HG03571 (cell line): ENCODE measurements around the gene CMTM4.
"Not testable (repeated sequence)": the region's sequence is repeated elsewhere in the genome, so short reads cannot be mapped to it uniquely, and the experiment has no call there.

ENCODE experiments used
- ATAC-seq: cut with Tn5 transposase; IDR thresholded peaks from one replicate; pipeline ENCODE4 v1.9.1; 2021; ENCODE audit not compliant: unreplicated experiment

CMTM4 gene

GRCh38 chr16:66676599-66676998, 19.9 kb downstream of the CMTM4 start:
- ATAC-seq: no peak

- ATAC-seq: no peak
Observed at GRCh38 chr16:66673691-66674090, 22.9 kb downstream of the CMTM4 start.

- ATAC-seq: no peak
Observed at GRCh38 chr16:66670691-66671388, 25.7 kb downstream of the CMTM4 start.

- ATAC-seq: no peak
Observed at GRCh38 chr16:66668777-66669444, 27.6 kb downstream of the CMTM4 start.

- no peak for ATAC-seq
Observed at GRCh38 chr16:66667944-66668343, 28.6 kb downstream of the CMTM4 start.

- ATAC-seq: no peak
Observed at GRCh38 chr16:66662445-66663194, 33.9 kb downstream of the CMTM4 start.

GRCh38 chr16:66661671-66662346, 34.7 kb downstream of the CMTM4 start:
- ATAC-seq: not testable (repeated sequence)

- no peak for ATAC-seq
Observed at GRCh38 chr16:66661210-66661560, 35.4 kb downstream of the CMTM4 start.

- ATAC-seq: no peak
Observed at GRCh38 chr16:66660422-66661209, 35.9 kb downstream of the CMTM4 start.

- no peak for ATAC-seq
Observed at GRCh38 chr16:66658860-66659190, 37.7 kb downstream of the CMTM4 start.

GRCh38 chr16:66658143-66658859, 38.2 kb downstream of the CMTM4 start:
- no peak for ATAC-seq

GRCh38 chr16:66656547-66656946, 40.0 kb downstream of the CMTM4 start:
- no peak for ATAC-seq

GRCh38 chr16:66653581-66654350, 42.8 kb downstream of the CMTM4 start:
- ATAC-seq: no peak

- ATAC-seq: no peak
Observed at GRCh38 chr16:66652661-66653360, 43.7 kb downstream of the CMTM4 start.

- ATAC-seq: no peak
Observed at GRCh38 chr16:66651965-66652364, 44.6 kb downstream of the CMTM4 start.

- no peak for ATAC-seq
Observed at GRCh38 chr16:66651474-66651765, 45.1 kb downstream of the CMTM4 start.

GRCh38 chr16:66650707-66651473, 45.7 kb downstream of the CMTM4 start:
- peak; percentile 80 for ATAC-seq

GRCh38 chr16:66649636-66650205, 46.8 kb downstream of the CMTM4 start:
- ATAC-seq: no peak
